Measurements from ENCODE around the gene BOK.

- no peak for TF ChIP-seq ELK1 (IDR thresholded peaks at IDR 0.05; ENCODE audit: borderline replicate concordance, low read depth, low read length)
- no peak for TF ChIP-seq CTCF (conservative IDR thresholded peaks at IDR 0.05; ENCODE audit: low read depth, low read length)
These were observed 3.8 kb downstream of the BOK start for GRCh38 chr2:241562269-241562891.
